Measurements from ENCODE around the gene DOK6.

DOK6 gene

DNA sequence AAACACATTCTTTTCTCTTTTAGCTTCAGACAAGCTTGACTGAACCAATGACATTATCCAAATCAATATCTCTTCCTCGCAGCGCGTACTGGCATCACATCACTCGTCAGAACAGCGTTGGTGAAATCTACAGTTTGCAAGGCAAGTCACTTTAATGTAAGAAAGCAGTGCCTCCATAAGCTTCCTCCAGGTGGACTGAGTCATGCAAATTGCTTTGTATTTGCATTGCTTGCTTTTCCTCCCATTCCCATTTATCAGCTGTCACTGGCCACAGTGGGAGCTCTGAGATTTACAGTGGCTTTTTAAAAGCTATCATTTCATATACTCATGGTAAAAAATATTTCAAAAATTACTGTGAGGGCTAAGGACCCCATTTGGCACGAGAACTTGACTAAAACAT lies 357.0 kb downstream of the DOK6 start:
- DNase-seq = peak; percentile 7

DNA sequence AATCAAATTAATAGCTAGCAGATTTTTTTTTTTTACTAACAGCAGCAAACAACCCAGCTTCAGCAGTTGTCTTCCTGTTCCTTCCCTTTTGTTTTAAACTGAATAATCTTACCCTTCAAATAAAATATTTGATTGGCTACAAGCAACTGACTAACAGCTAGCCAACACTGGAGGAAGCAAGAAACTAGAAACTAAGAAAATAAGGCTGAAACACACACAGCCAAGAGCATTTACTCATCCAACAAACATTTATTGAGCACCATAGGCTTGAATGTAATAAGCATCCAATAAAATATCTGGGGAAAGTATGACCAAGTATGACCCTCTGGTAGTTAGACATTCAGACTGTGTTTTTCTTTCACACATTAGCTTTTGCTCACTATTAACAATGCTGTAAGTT lies 357.8 kb downstream of the DOK6 start:
- DNase-seq = peak; percentile 47

DNA sequence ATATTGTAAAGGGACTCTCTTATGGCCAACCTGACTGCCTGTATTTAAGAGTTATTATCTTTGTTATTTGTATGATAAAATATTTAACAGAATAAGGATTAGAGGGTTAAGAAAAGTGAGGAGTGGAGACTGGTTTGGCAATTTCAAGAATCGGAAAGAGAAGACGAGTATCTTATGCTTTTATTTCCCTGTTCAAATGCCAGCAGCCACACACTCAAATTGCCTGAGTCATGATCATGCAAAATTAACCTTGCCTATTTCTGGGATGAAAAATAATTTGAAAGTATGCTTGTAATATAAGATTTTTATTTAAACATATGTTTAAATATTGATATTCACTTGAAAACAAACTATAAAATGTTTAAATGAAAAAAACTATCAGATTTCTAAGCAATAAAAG lies 358.4 kb downstream of the DOK6 start:
- no peak for DNase-seq

DNA sequence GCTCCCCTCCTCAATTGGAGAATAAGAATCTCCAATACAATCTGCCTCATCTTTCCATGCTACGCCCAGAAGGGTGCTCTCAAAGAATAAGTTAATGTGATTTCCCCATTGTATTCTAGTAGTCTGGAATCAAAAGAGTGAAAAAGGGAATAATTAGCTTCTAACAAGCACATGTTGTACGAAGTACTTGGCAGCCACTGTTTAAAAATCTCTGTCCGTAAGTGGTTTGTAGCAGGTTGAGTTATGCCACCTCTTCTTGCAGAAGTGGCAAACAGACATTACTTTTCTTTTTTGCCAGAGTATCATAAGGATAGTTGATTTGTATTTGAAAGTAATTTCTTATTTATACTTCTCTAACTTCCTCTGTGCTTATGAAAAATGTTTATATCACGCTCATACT lies 362.3 kb downstream of the DOK6 start:
- no peak for DNase-seq

DNA sequence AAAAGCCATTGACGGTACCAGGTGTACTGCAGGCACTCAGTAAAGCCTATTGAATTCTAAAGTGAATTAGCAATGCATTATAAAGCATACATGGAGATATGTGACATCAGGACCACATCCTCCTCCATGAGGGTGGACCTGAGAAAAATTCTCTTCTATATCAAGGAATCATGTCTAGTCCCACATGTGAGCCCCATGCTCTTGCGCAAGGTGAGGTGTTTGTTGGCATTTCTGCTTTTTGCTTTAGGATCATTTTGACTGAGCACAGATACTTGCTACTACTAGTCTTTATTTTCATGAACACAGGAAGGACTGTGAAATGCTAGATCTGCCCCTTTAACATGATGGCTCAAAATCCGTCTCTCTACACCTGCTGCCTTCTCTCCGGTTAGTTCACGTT lies 363.1 kb downstream of the DOK6 start:
- no peak for DNase-seq

DNA sequence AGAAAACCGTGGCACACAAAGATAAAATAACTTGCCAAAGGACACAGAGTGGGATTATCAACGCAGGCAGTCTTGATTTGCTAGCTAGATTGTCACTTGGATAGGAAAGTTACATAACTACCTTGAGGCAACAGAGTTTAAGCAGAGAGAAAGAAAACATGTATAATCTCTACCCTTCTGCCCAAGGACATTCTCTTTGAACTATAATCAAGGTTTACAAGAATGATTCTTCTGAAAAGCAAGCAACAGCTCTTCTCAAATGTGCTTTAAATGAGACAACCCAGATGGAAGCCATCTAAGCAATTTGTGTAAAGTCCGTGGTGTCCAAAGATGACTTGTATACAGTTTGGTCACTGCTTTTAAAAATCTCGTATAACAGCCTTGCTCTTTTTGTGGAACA lies 369.6 kb downstream of the DOK6 start:
- no peak for DNase-seq

DNA sequence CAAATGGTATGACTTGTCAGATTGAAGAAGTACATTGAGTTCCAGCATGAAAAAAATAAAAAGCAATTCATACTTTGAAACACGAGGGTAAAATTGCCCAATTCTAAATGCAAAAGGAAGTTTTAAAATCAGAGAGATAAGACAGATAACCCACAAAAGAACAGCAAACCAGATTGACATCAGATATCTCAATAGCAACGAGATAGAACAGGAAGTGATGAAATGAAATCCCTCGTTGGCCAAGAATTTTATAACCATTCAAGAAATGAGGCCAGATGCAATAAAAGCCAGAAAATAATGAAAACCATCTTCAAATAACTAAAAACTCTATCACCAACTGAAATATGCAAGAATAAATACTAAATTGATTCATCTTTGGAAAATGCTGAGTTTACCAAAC lies 374.1 kb downstream of the DOK6 start:
- DNase-seq = peak; percentile 18

DNA sequence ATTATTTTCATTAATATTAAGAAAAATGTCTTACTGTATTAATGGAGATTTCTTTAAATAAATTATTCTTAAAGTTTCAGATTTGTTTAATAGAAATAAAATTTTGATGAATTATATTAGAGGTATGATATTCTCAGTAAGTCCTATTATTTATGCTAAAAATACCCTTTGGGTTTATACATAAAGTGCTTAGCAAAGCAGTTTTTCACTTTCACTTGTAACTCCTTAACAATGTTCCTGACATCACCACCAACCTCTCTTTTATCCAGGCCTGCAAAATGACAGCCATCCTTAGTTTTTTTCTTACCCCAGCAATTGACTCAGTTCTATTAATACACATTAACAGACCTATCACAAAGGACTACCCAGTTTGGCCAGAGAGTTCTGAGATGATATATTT lies 376.6 kb downstream of the DOK6 start:
- no peak for DNase-seq

DNA sequence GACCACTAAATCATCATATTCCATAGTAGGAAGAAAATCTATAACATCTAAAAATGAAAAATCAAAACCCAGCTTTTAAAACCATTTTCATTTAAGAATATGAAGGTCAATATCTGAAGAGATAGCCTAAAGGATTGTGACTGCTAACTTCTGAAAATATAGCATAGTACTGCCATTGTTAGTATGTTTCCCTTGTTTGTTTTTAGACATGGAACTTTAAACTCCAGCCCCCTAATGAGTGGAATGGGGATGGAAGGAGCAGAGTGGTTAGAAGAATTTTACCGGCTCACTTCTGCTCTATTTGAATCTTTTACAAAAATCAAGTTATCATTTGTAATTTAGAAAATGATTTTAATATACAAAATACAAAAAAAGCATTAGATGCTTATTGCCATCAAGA lies 378.0 kb downstream of the DOK6 start:
- DNase-seq = no peak

DNA sequence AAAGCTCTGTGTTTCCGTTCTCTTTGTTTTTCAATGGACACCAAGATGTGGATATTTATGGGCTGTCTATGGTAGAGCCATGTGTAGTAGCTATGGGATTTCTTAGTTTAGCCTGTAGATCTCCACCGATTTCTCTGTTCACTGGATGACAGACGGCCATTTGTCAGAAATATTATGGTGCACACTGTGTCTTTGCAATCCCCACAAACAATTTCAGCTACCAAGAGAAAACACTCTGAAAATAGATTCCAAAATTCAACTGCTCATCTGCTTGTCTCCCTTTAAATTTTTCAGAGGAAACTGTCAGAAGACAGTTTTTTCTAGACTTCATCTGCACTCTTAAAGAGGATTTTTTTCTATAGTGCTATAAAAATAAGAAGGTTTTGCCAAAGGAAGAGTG lies 380.2 kb downstream of the DOK6 start:
- no peak for DNase-seq

DNA sequence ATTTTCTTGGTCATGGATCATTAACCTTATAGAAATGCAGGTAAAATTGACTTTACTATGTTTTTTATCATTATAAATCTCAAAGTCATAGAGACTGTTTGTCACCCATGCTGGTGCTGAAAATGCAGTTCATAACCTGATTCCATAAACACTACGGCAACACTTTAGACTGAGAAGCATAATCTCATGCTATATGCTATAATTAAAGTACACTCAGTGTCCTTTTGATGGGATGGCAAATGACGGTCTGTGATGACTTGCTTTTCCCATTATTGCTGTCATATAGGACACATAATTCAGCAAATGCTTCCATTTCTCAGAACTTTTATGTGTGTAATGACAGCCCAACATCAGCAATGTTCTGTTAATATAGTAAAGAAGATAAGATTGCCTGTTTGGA lies 384.1 kb downstream of the DOK6 start:
- no peak for DNase-seq

DNA sequence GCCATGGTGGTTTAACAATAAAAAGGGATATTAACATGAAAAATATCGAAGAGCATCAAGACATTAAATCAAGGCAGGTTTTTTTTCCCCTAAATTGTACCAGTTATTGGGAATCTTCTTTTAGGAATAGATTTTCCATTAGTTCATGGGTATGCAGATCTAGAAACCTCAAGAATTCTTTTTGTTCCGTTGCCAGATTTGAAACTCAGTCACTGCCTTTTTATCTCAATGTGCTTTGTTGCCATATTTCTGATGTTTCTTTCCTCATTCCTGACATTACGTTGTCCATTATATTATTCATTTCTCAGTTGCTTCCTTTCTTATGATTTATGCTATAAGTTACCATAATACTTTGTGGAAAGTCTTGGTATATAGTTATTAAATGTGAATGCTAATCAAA lies 384.8 kb downstream of the DOK6 start:
- no peak for DNase-seq

DNA sequence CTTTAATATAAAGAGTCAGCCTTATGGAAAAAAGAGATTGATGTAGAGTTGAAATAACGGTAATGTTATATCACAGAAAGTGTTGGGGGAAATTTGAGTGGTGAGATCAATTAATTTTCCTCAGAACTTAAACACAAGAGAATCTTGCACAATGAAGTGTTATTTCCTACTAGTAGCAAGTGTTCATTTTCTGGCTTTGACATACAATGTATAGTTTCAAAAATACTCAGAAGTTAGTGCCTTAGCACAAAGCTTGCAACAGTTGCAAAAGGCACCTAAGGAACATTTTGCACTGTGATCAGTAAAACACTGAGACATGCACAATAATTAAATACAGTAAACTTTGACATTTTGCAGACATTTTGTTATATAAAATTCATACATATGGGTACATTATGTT lies 385.7 kb downstream of the DOK6 start:
- DNase-seq = no peak

DNA sequence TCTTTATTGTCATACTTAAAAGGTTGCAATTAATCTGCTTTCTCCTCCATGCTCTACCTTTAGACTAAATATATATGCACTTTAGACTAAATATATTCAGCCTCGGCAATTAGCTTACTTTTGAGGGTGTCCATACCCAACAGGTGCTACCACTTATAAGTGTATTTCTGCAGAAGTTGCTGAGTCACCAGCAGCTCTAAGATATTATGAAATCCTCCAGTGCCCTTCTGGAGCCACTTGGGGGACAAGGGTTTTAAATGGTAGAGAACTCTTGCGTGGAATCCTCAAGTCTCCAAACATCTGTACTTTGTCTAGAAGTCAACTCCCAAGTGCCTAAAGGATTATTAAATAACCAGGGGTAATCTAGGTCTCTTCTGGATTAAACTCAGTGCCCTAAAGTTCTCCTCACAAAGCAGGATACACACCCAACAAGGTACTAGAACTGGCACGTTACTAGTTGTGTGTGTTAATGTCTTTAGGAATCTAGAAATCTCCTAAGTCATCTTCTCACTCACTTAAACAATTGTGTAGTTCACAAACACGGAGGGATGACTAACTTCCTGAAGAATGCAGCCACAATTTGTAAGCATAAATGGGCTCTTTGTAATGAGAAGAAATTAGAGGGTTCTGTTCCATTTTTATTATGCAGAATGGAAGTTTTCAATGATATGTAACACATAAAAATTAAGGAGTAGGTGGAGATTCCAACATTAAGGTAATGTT lies 387.3 kb downstream of the DOK6 start:
- DNase-seq = peak; percentile 69

DNA sequence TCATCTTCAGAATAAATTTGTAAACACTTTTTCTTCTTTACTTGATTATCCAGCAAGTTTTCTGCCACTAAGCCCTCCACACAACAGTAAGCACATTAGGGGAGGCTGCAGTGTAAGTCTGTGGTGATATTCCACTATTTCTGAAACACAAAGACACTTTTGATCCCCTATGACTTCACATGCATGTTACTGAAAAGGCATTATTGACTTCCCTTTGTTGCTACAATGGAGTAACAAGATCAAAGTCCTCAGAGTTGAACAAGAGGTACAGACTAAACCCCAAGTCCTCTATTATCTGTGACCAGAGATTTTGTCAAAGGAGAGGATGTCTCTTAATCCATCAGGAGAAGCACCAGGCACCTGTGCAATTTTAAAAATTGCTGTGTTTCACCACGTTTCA lies 389.1 kb downstream of the DOK6 start:
- no peak for DNase-seq

DNA sequence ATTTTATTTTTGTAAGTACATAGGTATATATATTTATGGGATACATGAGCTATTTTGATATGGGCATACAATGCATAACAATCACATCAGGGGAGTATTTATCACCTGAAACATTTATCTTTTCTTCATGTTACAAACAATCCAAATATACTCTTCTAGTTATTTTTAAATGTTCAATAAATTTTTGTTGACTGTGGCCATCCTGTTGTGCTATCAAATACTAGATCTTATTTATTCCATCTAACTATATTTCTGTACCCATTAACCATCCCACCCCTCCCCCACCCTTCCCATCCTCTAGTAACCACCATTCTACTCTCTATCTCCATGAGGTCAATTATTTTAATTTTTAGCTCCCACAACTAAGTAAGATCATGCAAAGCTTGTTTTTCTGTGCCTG lies 390.0 kb downstream of the DOK6 start:
- no peak for DNase-seq

DNA sequence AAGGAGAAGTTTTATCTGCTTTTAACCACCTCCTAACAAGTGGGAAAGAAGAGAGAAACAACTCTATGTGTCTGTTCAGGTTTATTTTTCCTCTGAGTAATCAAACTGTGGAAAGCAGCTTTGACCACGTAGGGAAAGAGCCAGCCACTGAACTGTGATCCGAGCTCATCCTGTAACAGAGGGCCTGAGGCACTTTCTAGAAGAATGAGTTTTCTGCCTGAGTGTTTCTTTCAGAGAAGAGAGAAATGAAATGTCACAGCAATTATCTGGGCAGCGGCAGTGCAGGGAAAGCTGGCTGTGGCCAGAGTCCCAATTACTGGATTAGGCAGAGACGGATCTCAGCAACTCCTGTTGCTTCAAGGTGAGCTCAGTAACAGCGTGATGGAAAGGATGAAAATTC lies 395.1 kb downstream of the DOK6 start:
- no peak for DNase-seq

DNA sequence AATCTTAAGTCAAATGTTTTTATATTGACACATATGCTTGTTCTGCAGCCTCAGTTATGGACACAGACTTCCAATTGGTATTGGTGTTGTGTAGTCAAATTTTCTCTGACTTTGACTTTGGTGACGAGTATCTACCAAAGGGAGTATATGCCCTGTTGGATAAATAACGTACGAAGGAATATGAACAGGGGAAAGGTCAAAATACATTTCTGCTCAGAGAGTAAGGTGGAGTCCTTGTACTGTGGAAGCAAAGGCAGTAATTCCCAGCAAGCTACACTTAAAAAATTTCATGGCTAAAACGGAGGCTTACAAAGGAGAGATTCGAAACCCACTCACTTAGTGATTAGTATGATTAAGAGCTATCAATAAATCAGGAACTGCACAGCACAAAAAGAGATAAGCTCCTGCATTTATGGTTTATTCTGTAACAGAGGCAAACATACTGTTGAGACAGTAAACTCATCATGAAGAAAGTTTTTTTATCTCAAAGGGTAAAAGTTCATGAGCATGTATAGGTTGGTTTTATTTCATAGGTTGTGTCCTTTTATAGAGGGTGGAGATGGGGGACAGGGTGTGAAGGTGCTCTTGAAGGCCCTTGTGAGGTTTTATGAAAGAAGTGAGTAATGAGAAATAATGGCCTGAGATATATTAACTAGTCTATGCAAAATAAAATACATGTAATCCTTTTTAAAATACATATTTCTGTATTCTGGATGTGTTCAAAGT lies 404.3 kb downstream of the DOK6 start:
- no peak for DNase-seq

DNA sequence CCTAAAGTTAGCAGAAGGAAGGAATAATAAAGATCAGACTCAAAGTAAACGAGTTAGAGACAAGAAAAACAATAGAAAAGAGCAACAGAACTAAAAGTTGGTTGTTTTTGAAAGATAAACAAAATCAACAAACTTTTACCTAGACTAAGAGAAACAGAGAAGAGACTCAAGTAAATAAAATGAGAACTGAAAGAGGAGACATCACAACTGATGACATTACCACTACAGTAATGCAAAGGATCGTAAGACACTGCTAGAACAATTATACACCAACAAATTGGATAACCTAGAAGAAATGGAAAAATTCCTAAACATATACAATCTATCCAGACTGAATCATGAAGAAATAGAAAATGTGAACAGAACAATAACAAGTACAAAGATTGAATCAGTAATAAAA lies 407.7 kb downstream of the DOK6 start:
- DNase-seq = no peak

DNA sequence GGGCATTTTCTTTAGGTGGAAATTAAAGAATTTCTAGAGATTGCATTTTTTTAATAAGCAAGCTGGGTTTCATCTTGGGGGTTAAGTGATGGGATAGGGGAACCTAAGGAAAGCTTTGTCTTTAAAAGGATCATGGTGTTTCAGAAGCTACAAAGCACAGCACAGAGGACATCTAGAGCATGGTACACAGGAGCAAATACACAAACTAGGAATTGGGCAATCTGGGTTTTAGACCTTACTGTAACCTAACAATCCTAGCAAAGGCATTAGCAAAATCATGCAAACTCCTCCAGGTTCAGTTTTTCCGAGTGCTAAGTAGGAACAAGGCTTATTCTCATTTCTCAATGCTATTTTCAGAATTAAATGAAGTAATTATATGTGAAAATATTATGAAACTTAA lies 412.9 kb downstream of the DOK6 start:
- no peak for DNase-seq

DNA sequence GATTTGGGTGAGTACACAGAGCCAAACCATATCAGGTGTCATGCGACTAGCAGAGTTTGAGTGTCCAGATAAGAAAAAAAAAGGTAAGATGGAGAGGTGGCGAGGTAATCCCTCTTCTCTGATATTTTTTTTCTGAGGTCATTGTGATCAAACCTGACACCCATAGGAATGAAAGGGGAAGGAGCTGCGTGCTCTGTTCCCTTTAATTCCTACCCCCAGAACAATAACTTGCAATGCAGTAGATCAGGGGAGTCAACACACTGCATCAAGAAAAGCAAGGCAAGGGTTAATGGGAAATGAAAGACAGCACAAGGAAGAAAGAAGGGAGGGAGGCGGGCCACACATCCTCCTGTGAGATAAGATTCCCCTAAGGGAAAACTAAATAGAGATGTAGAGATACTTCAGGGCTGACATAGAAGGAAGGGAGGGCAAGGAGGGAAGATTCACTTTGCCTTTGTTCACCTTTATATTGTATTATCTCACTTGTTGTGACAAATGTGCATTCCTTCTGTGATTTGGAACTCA lies 414.2 kb downstream of the DOK6 start:
- no peak for DNase-seq

DNA sequence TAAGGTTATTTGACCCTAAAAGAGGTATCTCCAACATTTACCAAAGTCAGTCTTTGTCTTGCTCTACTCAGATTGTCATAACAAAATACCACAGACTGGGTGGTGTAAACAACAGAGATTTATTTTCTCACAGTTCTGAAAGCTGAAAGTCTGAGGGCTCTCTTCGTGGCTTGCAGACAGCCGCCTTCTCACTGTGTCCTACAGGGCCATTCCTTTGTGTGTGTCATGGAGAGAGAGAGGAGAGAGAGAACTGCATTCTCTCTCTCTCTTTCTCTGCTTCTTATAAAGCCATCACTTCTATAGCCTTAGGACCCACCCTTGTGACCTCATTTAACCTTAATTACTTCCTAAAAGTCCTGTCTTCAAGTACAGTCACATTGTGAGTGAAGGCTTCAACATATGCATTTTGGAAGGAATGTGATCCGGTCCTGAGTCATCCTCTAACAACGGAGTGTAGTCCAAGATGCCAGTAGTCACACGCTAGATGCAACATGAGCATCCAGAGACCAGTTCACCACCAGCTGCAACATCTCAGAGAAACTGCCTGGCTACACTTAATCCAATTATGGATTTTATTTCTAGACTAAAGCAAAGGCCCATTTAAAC lies 416.8 kb downstream of the DOK6 start:
- peak; percentile 97 for DNase-seq

DNA sequence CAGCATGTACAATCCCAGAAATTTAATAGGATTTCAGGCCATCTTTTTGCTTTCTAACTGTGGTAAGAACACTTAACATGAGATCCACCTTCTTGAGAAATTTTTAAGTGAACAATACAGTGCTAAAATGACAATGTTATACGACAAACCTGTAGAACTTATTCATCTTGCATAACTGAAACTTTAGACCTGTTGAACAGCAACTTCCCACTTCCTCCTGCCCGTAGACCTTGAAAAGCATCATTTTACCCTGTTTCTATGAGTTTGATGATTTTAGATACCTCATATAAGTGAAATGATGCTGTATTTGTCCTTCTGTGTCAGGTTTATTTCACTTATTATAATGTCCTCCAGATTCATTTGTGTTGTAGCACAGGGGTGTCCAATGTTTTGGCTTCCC lies 418.8 kb downstream of the DOK6 start:
- no peak for DNase-seq

DNA sequence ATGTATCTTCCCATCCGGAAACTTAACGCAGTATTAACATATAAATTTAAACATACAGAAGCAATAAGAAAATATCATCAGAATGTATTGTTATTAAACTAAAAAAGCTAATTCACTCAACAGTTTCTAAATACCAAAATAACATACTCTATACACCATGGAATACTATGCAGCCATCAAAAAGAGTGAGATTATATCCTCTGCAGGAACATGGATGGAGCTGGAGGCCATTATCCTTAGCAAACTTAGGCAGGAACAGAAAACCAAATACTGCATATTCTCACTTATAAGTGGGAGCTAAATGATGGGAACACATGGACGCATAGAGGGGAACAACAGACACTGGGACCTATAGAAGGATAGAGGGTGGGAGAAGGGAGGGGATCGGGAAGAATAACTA lies 419.9 kb downstream of the DOK6 start:
- no peak for DNase-seq

All from HCEC 1CT (cell line).